ENCODE data around the gene TNFRSF21.

- TF ChIP-seq EZH2phosphoT487 (IDR thresholded peaks at IDR 0.05; ENCODE audit: borderline replicate concordance): no peak
- TF ChIP-seq, protein P1, sequence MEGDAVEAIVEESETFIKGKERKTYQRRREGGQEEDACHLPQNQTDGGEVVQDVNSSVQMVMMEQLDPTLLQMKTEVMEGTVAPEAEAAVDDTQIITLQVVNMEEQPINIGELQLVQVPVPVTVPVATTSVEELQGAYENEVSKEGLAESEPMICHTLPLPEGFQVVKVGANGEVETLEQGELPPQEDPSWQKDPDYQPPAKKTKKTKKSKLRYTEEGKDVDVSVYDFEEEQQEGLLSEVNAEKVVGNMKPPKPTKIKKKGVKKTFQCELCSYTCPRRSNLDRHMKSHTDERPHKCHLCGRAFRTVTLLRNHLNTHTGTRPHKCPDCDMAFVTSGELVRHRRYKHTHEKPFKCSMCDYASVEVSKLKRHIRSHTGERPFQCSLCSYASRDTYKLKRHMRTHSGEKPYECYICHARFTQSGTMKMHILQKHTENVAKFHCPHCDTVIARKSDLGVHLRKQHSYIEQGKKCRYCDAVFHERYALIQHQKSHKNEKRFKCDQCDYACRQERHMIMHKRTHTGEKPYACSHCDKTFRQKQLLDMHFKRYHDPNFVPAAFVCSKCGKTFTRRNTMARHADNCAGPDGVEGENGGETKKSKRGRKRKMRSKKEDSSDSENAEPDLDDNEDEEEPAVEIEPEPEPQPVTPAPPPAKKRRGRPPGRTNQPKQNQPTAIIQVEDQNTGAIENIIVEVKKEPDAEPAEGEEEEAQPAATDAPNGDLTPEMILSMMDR (conservative IDR thresholded peaks at IDR 0.05; ENCODE audit: low read length): no peak
These were observed 14.2 kb upstream of the TNFRSF21 start for GRCh38 chr6:47323887-47324286.
